ENCODE measurements around the gene TRAF3. TPM values are rescaled to one million over a fixed set of nuclear protein-coding genes. Genes with fewer than 3 reads are reported as not detected.

The TRAF3 gene
- total RNA-seq, 1 donor from 2014 or later: 25.8 TPM

DNA sequence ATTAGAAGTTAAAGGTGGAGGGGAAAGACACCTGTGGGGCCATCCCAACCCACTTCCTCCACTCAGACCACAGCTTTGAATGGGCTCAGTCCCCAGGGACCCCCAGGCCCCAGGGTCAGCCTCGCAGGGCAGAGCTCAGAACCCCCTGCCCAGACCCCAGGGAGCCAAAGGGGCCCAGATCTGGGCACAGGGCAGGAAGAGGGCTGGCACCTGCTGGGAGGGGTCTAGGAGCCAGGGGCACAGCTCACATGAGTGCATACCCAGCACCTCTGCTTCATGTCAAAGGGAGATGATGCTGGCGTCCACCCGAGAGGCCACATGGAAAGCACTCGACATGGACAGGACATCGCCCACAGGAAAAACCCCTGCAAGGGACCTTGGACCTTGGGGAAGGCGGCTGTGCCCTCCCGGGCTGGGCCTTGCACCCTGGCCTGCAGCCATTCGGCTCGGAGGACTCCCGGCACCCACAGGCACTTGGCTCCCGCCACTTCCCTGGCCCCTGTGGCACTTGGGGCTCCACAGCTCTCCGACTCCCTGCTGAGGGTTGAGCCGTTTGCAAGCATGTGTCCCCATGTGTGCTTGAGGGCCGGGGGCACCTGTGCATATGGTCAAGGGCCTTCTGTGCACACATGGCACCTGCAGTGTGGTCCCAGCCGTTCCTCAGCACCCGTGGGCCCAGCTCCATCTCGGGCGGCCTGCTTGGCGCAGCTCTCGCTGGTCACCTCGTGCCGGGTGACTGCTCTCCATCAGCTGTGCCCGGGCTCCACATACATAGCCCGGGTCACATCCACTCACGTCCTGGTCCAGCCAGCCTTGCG is 137.4 kb downstream of the TRAF3 start:
- no peak overlapping the region for H3K4me3 Mint-ChIP-seq
- H3K27me3 Mint-ChIP-seq (ENCODE audit: low read depth): no peaks in the 10 kb centered on the region
- no peak for DNase-seq (ENCODE audit: low read depth, low spot score)
- TF ChIP-seq, protein P1, sequence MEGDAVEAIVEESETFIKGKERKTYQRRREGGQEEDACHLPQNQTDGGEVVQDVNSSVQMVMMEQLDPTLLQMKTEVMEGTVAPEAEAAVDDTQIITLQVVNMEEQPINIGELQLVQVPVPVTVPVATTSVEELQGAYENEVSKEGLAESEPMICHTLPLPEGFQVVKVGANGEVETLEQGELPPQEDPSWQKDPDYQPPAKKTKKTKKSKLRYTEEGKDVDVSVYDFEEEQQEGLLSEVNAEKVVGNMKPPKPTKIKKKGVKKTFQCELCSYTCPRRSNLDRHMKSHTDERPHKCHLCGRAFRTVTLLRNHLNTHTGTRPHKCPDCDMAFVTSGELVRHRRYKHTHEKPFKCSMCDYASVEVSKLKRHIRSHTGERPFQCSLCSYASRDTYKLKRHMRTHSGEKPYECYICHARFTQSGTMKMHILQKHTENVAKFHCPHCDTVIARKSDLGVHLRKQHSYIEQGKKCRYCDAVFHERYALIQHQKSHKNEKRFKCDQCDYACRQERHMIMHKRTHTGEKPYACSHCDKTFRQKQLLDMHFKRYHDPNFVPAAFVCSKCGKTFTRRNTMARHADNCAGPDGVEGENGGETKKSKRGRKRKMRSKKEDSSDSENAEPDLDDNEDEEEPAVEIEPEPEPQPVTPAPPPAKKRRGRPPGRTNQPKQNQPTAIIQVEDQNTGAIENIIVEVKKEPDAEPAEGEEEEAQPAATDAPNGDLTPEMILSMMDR (conservative IDR thresholded peaks at IDR 0.05): no peak
- H3K9me3 Mint-ChIP-seq: no peaks in the 10 kb centered on the region
- H3K27ac Mint-ChIP-seq (ENCODE audit: unreplicated experiment): no peak overlapping the region
- H3K4me1 Mint-ChIP-seq: no peaks in the 10 kb centered on the region
- H3K36me3 Mint-ChIP-seq (ENCODE audit: low read depth): no peaks in the 10 kb centered on the region

DNA sequence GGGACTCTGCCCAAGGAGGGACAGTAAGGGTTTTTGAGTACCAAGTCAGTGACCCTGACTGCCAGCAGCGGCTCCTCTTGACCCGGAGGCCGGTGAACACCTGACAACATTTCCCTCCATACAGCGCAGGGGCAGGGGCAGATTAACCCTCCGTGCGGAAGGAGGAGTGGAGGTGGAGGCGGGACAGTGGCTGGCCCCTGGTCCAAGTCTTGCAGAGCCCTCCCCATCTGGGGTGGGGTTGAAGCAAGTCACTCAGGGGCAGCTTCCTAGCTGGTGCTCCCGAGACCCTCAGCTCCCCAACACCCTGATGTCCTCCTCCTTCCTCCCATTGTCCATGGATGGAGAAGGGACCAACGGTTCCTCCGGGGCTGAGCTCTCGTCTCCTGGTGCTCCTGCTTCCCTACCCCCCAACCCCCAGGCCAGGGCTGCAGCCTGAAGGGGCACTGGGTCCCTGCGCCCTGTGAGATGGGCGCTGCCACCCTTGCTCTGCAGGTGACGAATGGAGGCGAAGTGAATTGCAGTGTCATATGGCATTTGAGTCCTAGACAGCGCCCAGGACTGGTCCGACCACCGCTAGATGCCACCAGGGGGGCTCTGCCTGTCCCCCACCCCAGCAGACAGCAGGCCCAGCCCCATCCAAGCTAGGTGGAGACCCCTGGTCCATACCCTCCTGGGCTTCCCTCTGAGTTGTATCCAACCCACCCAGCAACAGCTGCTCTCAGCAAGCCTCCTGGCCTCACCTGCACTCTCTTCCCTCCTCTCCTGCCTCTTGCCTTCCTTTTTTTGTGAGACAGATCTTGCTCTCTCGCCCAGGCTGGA is 138.3 kb downstream of the TRAF3 start:
- Mint-ChIP-seq H3K4me1 (no peaks in the 10 kb centered on the region), H3K36me3 (ENCODE audit: low read depth) (no peaks in the 10 kb centered on the region), H3K27me3 (ENCODE audit: low read depth) (no peaks in the 10 kb centered on the region), H3K27ac (ENCODE audit: unreplicated experiment) (no peak overlapping the region), H3K4me3 (no peak overlapping the region), H3K9me3 (no peaks in the 10 kb centered on the region)
- DNase-seq (ENCODE audit: low read depth, low spot score): no peak
- TF ChIP-seq, protein P1 (conservative IDR thresholded peaks at IDR 0.05): no peak

DNA sequence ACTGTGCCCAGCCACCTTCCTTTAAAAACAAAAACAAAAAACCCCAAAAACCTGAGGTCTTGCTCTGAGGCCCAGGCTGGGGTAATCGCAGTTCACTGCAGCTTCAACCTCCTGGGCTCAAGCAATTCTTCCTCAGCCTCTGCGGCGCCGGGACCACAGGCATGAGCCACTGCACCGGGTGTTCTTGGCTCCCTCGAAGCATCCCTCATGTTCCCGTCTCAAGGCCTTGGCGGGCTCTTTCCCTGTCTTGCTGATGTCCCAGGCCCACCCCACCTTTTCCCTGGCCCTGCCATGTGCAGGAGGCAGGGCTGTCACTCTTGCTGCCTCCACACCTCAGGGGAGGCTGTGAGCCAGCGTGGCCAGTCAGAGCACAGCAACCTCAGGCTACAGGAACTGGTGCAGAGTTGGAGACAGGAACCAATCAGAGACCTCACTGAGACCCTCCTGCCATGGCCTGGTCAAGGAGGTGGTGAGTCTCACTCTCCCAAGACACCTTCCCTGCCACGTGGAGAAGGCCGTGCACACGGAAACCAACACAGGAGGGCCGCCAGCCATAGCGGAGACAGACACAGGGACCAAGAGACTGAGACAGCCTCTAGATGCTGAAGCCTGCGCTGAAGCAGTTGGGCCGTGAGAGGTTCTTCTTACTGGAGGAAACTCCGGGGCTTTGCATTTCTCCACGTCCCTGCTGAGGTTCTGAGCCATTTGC is 139.3 kb downstream of the TRAF3 start:
- H3K9me3 Mint-ChIP-seq: no peaks in the 10 kb centered on the region
- no peak for DNase-seq (ENCODE audit: low read depth, low spot score)
- TF ChIP-seq, protein P1 (conservative IDR thresholded peaks at IDR 0.05): no peak
- H3K4me1 Mint-ChIP-seq: no peaks in the 10 kb centered on the region
- H3K27me3 Mint-ChIP-seq (ENCODE audit: low read depth): no peaks in the 10 kb centered on the region
- no peak overlapping the region for H3K4me3 Mint-ChIP-seq
- H3K27ac Mint-ChIP-seq (ENCODE audit: unreplicated experiment): no peak overlapping the region
- H3K36me3 Mint-ChIP-seq (ENCODE audit: low read depth): no peaks in the 10 kb centered on the region

DNA sequence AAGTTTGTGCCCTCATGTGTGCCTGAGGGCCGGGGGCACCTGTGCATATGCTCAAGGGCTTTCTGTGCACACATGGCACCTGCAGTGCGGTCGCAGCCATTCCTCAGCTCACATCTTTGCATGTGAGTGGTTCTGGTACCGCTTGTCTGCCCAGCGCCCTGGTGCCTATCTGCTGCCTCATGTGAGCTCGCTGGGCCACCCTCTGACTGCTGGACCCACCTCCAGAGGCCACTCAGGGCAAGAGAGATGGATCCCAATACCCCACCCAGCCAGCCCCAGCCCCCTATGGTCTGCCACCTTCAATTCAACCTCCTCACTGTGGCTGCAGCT is 139.8 kb downstream of the TRAF3 start:
- no peak for DNase-seq (ENCODE audit: low read depth, low spot score)
- Mint-ChIP-seq H3K27me3 (ENCODE audit: low read depth) (no peaks in the 10 kb centered on the region), H3K4me1 (no peaks in the 10 kb centered on the region), H3K9me3 (no peaks in the 10 kb centered on the region), H3K27ac (ENCODE audit: unreplicated experiment) (no peak overlapping the region), H3K36me3 (ENCODE audit: low read depth) (no peaks in the 10 kb centered on the region), H3K4me3 (no peak overlapping the region)
- TF ChIP-seq, protein P1 (conservative IDR thresholded peaks at IDR 0.05): no peak

DNA sequence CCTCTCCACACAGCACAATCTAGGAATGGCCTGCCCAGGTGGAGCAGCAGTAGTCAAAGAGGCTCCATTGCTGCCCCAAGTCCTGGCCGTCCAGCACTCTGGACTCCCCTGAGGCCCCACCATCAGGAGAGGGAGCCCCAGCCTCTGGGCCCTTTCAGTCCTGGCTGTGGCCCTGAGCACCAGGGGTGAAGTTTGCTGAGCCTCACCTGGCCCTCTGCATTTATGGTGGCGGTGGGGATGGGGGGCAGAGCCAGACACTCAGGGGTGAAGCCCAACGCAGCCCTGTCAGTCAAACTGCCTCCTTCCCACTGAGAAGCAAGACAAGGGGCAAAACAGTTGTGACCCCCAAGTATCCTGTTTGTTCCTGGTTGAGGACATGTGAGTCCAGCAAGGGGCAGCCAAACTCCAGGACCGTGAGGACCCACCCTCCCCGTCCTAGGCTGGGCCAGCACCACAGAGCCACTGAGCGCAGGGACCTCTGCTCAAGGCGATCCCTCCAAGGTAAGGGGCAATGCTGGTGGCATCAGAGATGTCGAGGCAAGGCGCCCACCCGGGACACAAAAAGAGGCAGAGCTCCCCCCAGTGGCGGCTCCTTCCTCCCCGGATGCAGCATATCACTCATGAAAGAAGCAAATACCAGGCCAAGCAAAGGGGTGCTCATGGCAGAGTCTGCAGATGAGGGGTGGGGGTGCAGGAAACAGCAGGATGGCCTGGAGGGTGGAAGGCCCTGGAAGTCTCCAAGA is 140.4 kb downstream of the TRAF3 start:
- Mint-ChIP-seq H3K36me3 (ENCODE audit: low read depth) (no peaks in the 10 kb centered on the region), H3K27me3 (ENCODE audit: low read depth) (no peaks in the 10 kb centered on the region), H3K27ac (ENCODE audit: unreplicated experiment) (no peak overlapping the region), H3K4me3 (no peak overlapping the region), H3K9me3 (no peaks in the 10 kb centered on the region), H3K4me1 (no peaks in the 10 kb centered on the region)
- DNase-seq (ENCODE audit: low read depth, low spot score): peak; percentile 57
- TF ChIP-seq, protein P1 (conservative IDR thresholded peaks at IDR 0.05): peak; percentile 66
